Esophagus muscularis mucosa (tissue), 4 donors: ENCODE results near the gene TMEM60. TPM values are rescaled to one million over a fixed set of nuclear protein-coding genes. Genes with fewer than 3 reads are reported as not detected.
A peak's percentile ranks its signal among the peaks of the same experiment; 100 is the strongest.

ENCODE experiments used
- DNase-seq: peaks from one replicate; pipeline ENCODE4 v3.0.0-alpha.2; 2017; ENCODE audit errors: extremely low spot score
- H3K27ac ChIP-seq, 4 donors: fragments of 200-600 bp; sonication (generic); replicated peaks in 1 of 4; 1 replicate in 3 of 4; 2 replicates in 1 of 4; pipeline ENCODE4 v1.5.1; 2016 to 2019; ENCODE audit warnings: mild to moderate bottlenecking in 1 of 4
- H3K27me3 ChIP-seq, 4 donors: fragments of 200-600 bp; sonication (generic); one replicate each; pipeline versions ENCODE4 v1.5.1 to v1.6.0; 2016 to 2019
- H3K36me3 ChIP-seq, 4 donors: fragments of 200-600 bp; sonication (generic); one replicate each; pipeline ENCODE4 v1.5.1; 2016 to 2019
- H3K4me1 ChIP-seq, 4 donors: fragments of 200-600 bp; sonication (generic); one replicate each; pipeline ENCODE4 v1.5.1; 2016 to 2019
- H3K4me3 ChIP-seq, 4 donors: fragments of 200-600 bp; sonication (generic); 1 replicate in 2 of 4; 2 replicates in 2 of 4; pipeline ENCODE4 v1.5.1; 2016 to 2019; ENCODE audit warnings: mild to moderate bottlenecking in 4 of 4, moderate library complexity in 1 of 4
- H3K9me3 ChIP-seq, 4 donors: fragments of 200-600 bp; sonication (generic); 1 replicate in 3 of 4; 2 replicates in 1 of 4; pipeline ENCODE4 v1.5.1; 2016 to 2019
- CTCF ChIP-seq, 3 experiments: fragments of 200-600 bp in 2 of 3; fragments of 450-650 bp in 1 of 3; sonication (generic) in 2 of 3; IDR thresholded peaks; one replicate each; pipeline ENCODE4 v1.5.1; 2017 to 2019; ENCODE audit warnings: antibody characterized with exemption in 3 of 3, mild to moderate bottlenecking in 2 of 3, moderate library complexity in 1 of 3
- EP300 ChIP-seq: sonication (generic); formaldehyde crosslinking; IDR thresholded peaks from one replicate; pipeline ENCODE4 v1.6.1; 2017; ENCODE audit warnings: antibody characterized with exemption
- POLR2A ChIP-seq: fragments of 450-650 bp; IDR thresholded peaks from one replicate; pipeline ENCODE4 v1.6.1; 2017; ENCODE audit warnings: antibody characterized with exemption, moderate library complexity, mild to moderate bottlenecking, low read depth
- POLR2AphosphoS5 ChIP-seq, 2 donors: sonication (generic); formaldehyde crosslinking; IDR thresholded peaks; one replicate each; pipeline ENCODE4 v1.6.1; 2017; ENCODE audit warnings: antibody characterized with exemption in 2 of 2
- WGBS: methylation state at CpG from one replicate; pipeline ENCODE4 v1.1.5; 2018; 5-methylcytosine and 5-hydroxymethylcytosine counted together
- intact Hi-C: fragments of 100-400 bp; cut with DNase I; formaldehyde crosslinking; loops from one replicate; pipeline ENCODE4 v1.15.1; 2023
- total RNA-seq, 4 donors: library from RNA; depleted of rRNA; stranded (reverse); fragments of >200 nt; gene quantifications; one replicate each; pipeline versions ENCODE4 v1.1.0 to v1.2.1, GENCODE V29; 2016

The TMEM60 gene
- total RNA-seq, 4 donors from 2014 or later, result 9.6 to 15.9 (median 12.7) TPM

GRCh38 chr7:77800158-77800557 is 1.9 kb upstream of the TMEM60 start:
- Histone ChIP-seq H3K4me1 (peaks cover 32 to 40% (median 32%) of the 10 kb centered on the region in 4 donors), H3K36me3 (peaks cover 0 to 2% (median under 1%) of the 10 kb centered on the region in 4 donors), H3K9me3 (no peaks in the 10 kb centered on the region), H3K27ac (peak overlapping the region in 3 of 4 donors; percentile 90 to 94 (median 92)), H3K27me3 (no peaks in the 10 kb centered on the region), H3K4me3 (peak overlapping the region; percentile 86 to 99 (median 94))
- no peak for DNase-seq
- WGBS, result 30% methylated on average over 4 of the region's 4 CpGs
- TF ChIP-seq POLR2A, result no peak
- intact Hi-C loops, result no loop called here

DNA sequence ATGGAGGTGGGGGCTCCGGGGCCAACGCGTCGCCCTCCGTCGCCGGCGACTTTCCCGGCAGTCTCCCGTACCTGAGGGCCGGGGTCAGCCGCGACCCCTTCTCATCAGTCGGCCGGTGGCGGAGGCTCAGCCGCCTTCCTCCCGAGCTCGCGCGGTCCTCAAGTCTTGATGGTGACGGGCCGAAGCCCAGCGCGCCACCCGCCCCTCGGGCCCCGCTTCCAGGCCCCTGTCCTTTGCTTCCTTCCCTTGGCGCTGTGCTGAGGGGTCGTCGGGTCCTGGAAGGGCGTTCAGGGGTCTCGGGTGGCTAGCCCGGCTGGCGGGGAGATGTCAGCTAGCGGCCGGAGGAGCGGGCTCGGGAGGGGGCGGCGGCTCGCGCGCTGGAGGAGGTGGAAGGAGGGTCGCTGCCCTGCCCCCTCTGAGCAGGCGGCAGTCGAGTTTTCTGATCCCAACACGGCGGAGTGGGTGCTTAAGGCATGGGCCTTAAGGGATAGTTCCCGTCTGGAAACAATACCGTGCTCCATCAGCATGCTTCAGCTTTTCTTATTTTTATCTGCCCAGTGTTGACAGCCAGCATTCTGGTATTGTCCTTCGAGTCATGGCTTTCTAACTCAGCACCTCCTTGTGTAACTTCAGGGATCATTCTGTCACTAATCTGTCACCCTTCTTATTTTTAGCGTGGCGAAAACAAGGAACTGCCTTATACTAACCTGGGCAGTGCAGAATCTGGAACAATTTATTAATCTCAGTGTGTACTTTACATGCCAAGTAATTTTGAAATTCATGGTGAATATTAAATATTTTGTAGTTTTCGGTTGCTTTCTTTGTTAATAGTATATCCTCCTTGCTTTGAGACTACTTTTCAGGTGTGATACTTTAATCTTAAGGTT is 1.1 kb upstream of the TMEM60 start:
- H3K27me3 ChIP-seq, result no peaks in the 10 kb centered on the region
- peak overlapping the region; percentile 86 to 99 (median 94) for H3K4me3 ChIP-seq
- peak overlapping the region; percentile 86 to 94 (median 91) for H3K27ac ChIP-seq
- H3K36me3 ChIP-seq, result peaks cover 0 to 8% (median 2%) of the 10 kb centered on the region in 4 donors
- H3K9me3 ChIP-seq, result no peaks in the 10 kb centered on the region
- WGBS, result 3% methylated on average over 13 of the region's 55 CpGs
- DNase-seq, result no peak
- TF ChIP-seq POLR2AphosphoS5 (IDR thresholded peaks at IDR 0.05) (peak in 1 of 2 donors; percentile 21), CTCF (IDR thresholded peaks at IDR 0.05) (no peak)
- peaks cover 32 to 48% (median 40%) of the 10 kb centered on the region in 4 donors for H3K4me1 ChIP-seq
- intact Hi-C loops, result loop anchor here (10.0 kb wide), 1 partner anchor 265 kb away; the partner anchor contains the start of gene PTPN12

- TF ChIP-seq CTCF (IDR thresholded peaks at IDR 0.05) (no peak), POLR2AphosphoS5 (IDR thresholded peaks at IDR 0.05) (no peak), EP300 (no peak), POLR2A (no peak)
- 0% methylated on average over 14 of the region's 35 CpGs for WGBS
- H3K4me1 ChIP-seq, result peaks cover 37 to 48% (median 42%) of the 10 kb centered on the region in 4 donors
- H3K36me3 ChIP-seq, result peaks cover 0 to 19% (median 4%) of the 10 kb centered on the region in 4 donors
- H3K4me3 ChIP-seq, result peak overlapping the region; percentile 86 to 99 (median 94)
- intact Hi-C loops, result loop anchor here (10.0 kb wide), 1 partner anchor 263 kb away; the partner anchor contains the start of gene PTPN12
- H3K9me3 ChIP-seq, result no peaks in the 10 kb centered on the region
- peak; percentile 93 for DNase-seq
- H3K27me3 ChIP-seq, result no peaks in the 10 kb centered on the region
- peak overlapping the region; percentile 86 to 94 (median 91) for H3K27ac ChIP-seq
These were observed 370 bp downstream of the TMEM60 start for GRCh38 chr7:77797734-77798393.

- Histone ChIP-seq H3K4me1 (peaks cover 33 to 45% (median 42%) of the 10 kb centered on the region in 4 donors), H3K27ac (peak overlapping the region in 3 of 4 donors; percentile 86 to 94 (median 90)), H3K36me3 (peaks cover 0 to 19% (median 4%) of the 10 kb centered on the region in 4 donors), H3K9me3 (no peaks in the 10 kb centered on the region), H3K4me3 (peak overlapping the region; percentile 86 to 99 (median 94)), H3K27me3 (no peaks in the 10 kb centered on the region)
- DNase-seq, result no peak
- 25% methylated on average over 5 of the region's 5 CpGs for WGBS
- TF ChIP-seq POLR2AphosphoS5 (IDR thresholded peaks at IDR 0.05), result no peak
- TF ChIP-seq EP300, result no peak
- TF ChIP-seq CTCF (IDR thresholded peaks at IDR 0.05), result no peak
- no peak for TF ChIP-seq POLR2A
- intact Hi-C loops, result loop anchor here (10.0 kb wide), 1 partner anchor 262 kb away; the partner anchor contains the start of gene PTPN12
These were observed 1.3 kb downstream of the TMEM60 start for GRCh38 chr7:77796960-77797359.

DNA sequence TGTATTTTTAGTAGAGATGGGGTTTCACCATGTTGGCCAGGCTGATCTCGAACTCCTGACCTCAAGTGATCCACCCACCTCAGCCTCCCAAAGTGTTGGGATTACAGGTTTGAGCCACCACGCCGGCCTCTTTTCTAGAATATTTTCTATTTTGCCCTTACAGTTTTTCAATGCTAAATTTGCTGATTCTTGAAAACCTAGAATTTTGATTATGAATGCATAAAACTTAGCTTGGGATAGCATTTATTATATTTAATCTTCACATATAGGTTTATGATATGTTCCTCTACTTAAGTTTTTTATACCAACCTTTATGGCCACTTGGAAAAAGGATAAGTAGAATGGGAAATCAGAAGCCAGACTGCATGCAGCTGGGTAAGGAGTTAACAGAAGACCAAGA is 2.1 kb downstream of the TMEM60 start:
- Histone ChIP-seq H3K36me3 (peaks cover 0 to 19% (median 4%) of the 10 kb centered on the region in 4 donors), H3K27me3 (no peaks in the 10 kb centered on the region), H3K9me3 (no peaks in the 10 kb centered on the region), H3K4me3 (peak overlapping the region in 1 of 4 donors; percentile 93), H3K27ac (no peak overlapping the region), H3K4me1 (peaks cover 33 to 45% (median 42%) of the 10 kb centered on the region in 4 donors)
- DNase-seq, result no peak
- 95% methylated on average over 3 of the region's 3 CpGs for WGBS
- intact Hi-C loops, result loop anchor here (10.0 kb wide), 1 partner anchor 261 kb away; the partner anchor contains the start of gene PTPN12
- no peak for TF ChIP-seq POLR2AphosphoS5 (IDR thresholded peaks at IDR 0.05)
